ENCODE results near the gene CDH13. TPM values are rescaled to one million over a fixed set of nuclear protein-coding genes. Genes with fewer than 3 reads are reported as not detected.

Gene CDH13
- total RNA-seq, 2 experiments from 2014 or later: not detected

- Mint-ChIP-seq H3K4me1 (no peaks in the 10 kb centered on the region), H3K9me3 (no peaks in the 10 kb centered on the region), H3K36me3 (no peaks in the 10 kb centered on the region), H3K4me3 (no peak overlapping the region), H3K27ac (no peak overlapping the region), H3K27me3 (no peaks in the 10 kb centered on the region)
- no peak for DNase-seq
These were observed 579.1 kb downstream of the CDH13 start for GRCh38 chr16:83205896-83206295.

GRCh38 chr16:83206426-83206825 lies 579.7 kb downstream of the CDH13 start:
- Mint-ChIP-seq H3K27me3 (no peaks in the 10 kb centered on the region), H3K27ac (no peak overlapping the region), H3K4me3 (no peak overlapping the region), H3K9me3 (no peaks in the 10 kb centered on the region), H3K4me1 (no peaks in the 10 kb centered on the region), H3K36me3 (no peaks in the 10 kb centered on the region)
- DNase-seq: no peak

GRCh38 chr16:83211711-83212110 lies 584.9 kb downstream of the CDH13 start:
- Mint-ChIP-seq H3K36me3 (no peaks in the 10 kb centered on the region), H3K27ac (no peak overlapping the region), H3K27me3 (peaks cover 3% of the 10 kb centered on the region), H3K9me3 (peaks cover 2% of the 10 kb centered on the region), H3K4me1 (no peaks in the 10 kb centered on the region), H3K4me3 (no peak overlapping the region)
- no peak for DNase-seq

- Mint-ChIP-seq H3K4me3 (no peak overlapping the region), H3K9me3 (peaks cover 2% of the 10 kb centered on the region), H3K36me3 (no peaks in the 10 kb centered on the region), H3K27ac (no peak overlapping the region), H3K4me1 (no peaks in the 10 kb centered on the region), H3K27me3 (peaks cover 3% of the 10 kb centered on the region)
- no peak for DNase-seq
These were observed 585.6 kb downstream of the CDH13 start for GRCh38 chr16:83212301-83212841.

GRCh38 chr16:83214671-83215070 lies 587.9 kb downstream of the CDH13 start:
- Mint-ChIP-seq H3K4me3 (no peak overlapping the region), H3K4me1 (no peaks in the 10 kb centered on the region), H3K27ac (no peak overlapping the region), H3K9me3 (peaks cover 2% of the 10 kb centered on the region), H3K27me3 (peaks cover 3% of the 10 kb centered on the region), H3K36me3 (no peaks in the 10 kb centered on the region)
- no peak for DNase-seq

GRCh38 chr16:83215406-83216001 lies 588.7 kb downstream of the CDH13 start:
- Mint-ChIP-seq H3K9me3 (peaks cover 4% of the 10 kb centered on the region), H3K36me3 (no peaks in the 10 kb centered on the region), H3K27me3 (peaks cover 3% of the 10 kb centered on the region), H3K27ac (no peak overlapping the region), H3K4me1 (no peaks in the 10 kb centered on the region), H3K4me3 (no peak overlapping the region)
- peak; percentile 44 for DNase-seq

- H3K27me3 Mint-ChIP-seq: peaks cover 3% of the 10 kb centered on the region
- no peak overlapping the region for H3K4me3 Mint-ChIP-seq
These were observed 592.5 kb downstream of the CDH13 start for GRCh38 chr16:83219285-83219684.

GRCh38 chr16:83220066-83220465 lies 593.3 kb downstream of the CDH13 start:
- H3K4me1 Mint-ChIP-seq: no peaks in the 10 kb centered on the region
- no peak overlapping the region for H3K27ac Mint-ChIP-seq
- peaks cover 4% of the 10 kb centered on the region for H3K9me3 Mint-ChIP-seq
- H3K27me3 Mint-ChIP-seq: peaks cover 3% of the 10 kb centered on the region
- no peak for DNase-seq
- no peaks in the 10 kb centered on the region for H3K36me3 Mint-ChIP-seq
- no peak overlapping the region for H3K4me3 Mint-ChIP-seq

More at GRCh38 chr16:83219285-83219684, 592.5 kb downstream of the CDH13 start:
- no peak for DNase-seq
- H3K4me1 Mint-ChIP-seq: no peaks in the 10 kb centered on the region
- H3K27ac Mint-ChIP-seq: no peak overlapping the region
- H3K36me3 Mint-ChIP-seq: no peaks in the 10 kb centered on the region
- H3K9me3 Mint-ChIP-seq: peaks cover 4% of the 10 kb centered on the region

GRCh38 chr16:83224642-83225041 lies 597.9 kb downstream of the CDH13 start:
- H3K27me3 Mint-ChIP-seq: peaks cover 6% of the 10 kb centered on the region
- DNase-seq: no peak
- no peaks in the 10 kb centered on the region for H3K4me1 Mint-ChIP-seq
- H3K27ac Mint-ChIP-seq: no peak overlapping the region
- H3K9me3 Mint-ChIP-seq: peaks cover 2% of the 10 kb centered on the region
- no peaks in the 10 kb centered on the region for H3K36me3 Mint-ChIP-seq
- no peak overlapping the region for H3K4me3 Mint-ChIP-seq

GRCh38 chr16:83227336-83227735 lies 600.6 kb downstream of the CDH13 start:
- no peaks in the 10 kb centered on the region for H3K36me3 Mint-ChIP-seq
- no peaks in the 10 kb centered on the region for H3K9me3 Mint-ChIP-seq
- no peak overlapping the region for H3K4me3 Mint-ChIP-seq
- H3K27ac Mint-ChIP-seq: no peak overlapping the region
- H3K4me1 Mint-ChIP-seq: no peaks in the 10 kb centered on the region
- no peak for DNase-seq
- H3K27me3 Mint-ChIP-seq: peaks cover 6% of the 10 kb centered on the region

GRCh38 chr16:83231729-83232128 lies 605.0 kb downstream of the CDH13 start:
- Mint-ChIP-seq H3K36me3 (no peaks in the 10 kb centered on the region), H3K4me3 (no peak overlapping the region), H3K9me3 (no peaks in the 10 kb centered on the region), H3K4me1 (no peaks in the 10 kb centered on the region), H3K27me3 (no peaks in the 10 kb centered on the region), H3K27ac (no peak overlapping the region)
- DNase-seq: no peak

- DNase-seq: no peak
- Mint-ChIP-seq H3K9me3 (peaks cover 1% of the 10 kb centered on the region), H3K36me3 (no peaks in the 10 kb centered on the region), H3K27ac (no peak overlapping the region), H3K27me3 (no peaks in the 10 kb centered on the region), H3K4me1 (no peaks in the 10 kb centered on the region), H3K4me3 (no peak overlapping the region)
These were observed 606.4 kb downstream of the CDH13 start for GRCh38 chr16:83233153-83233552.

GRCh38 chr16:83238949-83239691 lies 612.4 kb downstream of the CDH13 start:
- H3K27ac Mint-ChIP-seq: no peak overlapping the region
- DNase-seq: no peak
- no peaks in the 10 kb centered on the region for H3K27me3 Mint-ChIP-seq
- no peaks in the 10 kb centered on the region for H3K36me3 Mint-ChIP-seq
- no peaks in the 10 kb centered on the region for H3K4me1 Mint-ChIP-seq
- H3K9me3 Mint-ChIP-seq: peaks cover 1% of the 10 kb centered on the region
- no peak overlapping the region for H3K4me3 Mint-ChIP-seq

GRCh38 chr16:83244057-83244456 lies 617.3 kb downstream of the CDH13 start:
- H3K4me1 Mint-ChIP-seq: no peaks in the 10 kb centered on the region
- no peaks in the 10 kb centered on the region for H3K36me3 Mint-ChIP-seq
- DNase-seq: no peak
- H3K9me3 Mint-ChIP-seq: no peaks in the 10 kb centered on the region
- H3K27ac Mint-ChIP-seq: no peak overlapping the region
- no peaks in the 10 kb centered on the region for H3K27me3 Mint-ChIP-seq
- no peak overlapping the region for H3K4me3 Mint-ChIP-seq

GRCh38 chr16:83245061-83245460 lies 618.3 kb downstream of the CDH13 start:
- H3K4me1 Mint-ChIP-seq: no peaks in the 10 kb centered on the region
- H3K36me3 Mint-ChIP-seq: no peaks in the 10 kb centered on the region
- no peak overlapping the region for H3K4me3 Mint-ChIP-seq
- H3K9me3 Mint-ChIP-seq: no peaks in the 10 kb centered on the region
- H3K27me3 Mint-ChIP-seq: no peaks in the 10 kb centered on the region
- no peak overlapping the region for H3K27ac Mint-ChIP-seq
- no peak for DNase-seq

All from activated naive CD8-positive, alpha-beta T cell treated with anti-CD3 and anti-CD28 coated beads for 36 hours (primary cell).